Gastrocnemius medialis (tissue), 4 donors: ENCODE results near the gene RASSF10. TPM values are rescaled to one million over a fixed set of nuclear protein-coding genes. Genes with fewer than 3 reads are reported as not detected.

Source experiments
- ATAC-seq, 2 donors: fragments of 150-250 bp; one replicate each; pipeline ENCODE4 v1.9.1; 2016
- DNase-seq, 2 donors: peaks; one replicate each; pipeline ENCODE4 v3.0.0-alpha.2; 2019
- H3K27ac ChIP-seq, 4 donors: fragments of 200-600 bp; sonication (generic); 1 replicate in 1 of 4; 2 replicates in 3 of 4; pipeline ENCODE4 v1.5.1; 2016 to 2018; ENCODE audit warnings: mild to moderate bottlenecking in 2 of 4, moderate library complexity in 1 of 4
- H3K27me3 ChIP-seq, 3 donors: fragments of 200-600 bp; sonication (generic) in 2 of 3; 1 replicate in 1 of 3; 2 replicates in 2 of 3; pipeline versions ENCODE4 v1.5.1 to v1.6.0; 2016 to 2019; ENCODE audit warnings: mild to moderate bottlenecking in 1 of 3, moderate library complexity in 1 of 3
- H3K36me3 ChIP-seq, 2 donors: fragments of 200-600 bp; sonication (generic) in 1 of 2; one replicate each; pipeline ENCODE4 v1.5.1; 2017 to 2018
- H3K4me1 ChIP-seq, 2 donors: fragments of 200-600 bp; sonication (generic) in 1 of 2; one replicate each; pipeline ENCODE4 v1.5.1; 2016 to 2017; ENCODE audit warnings: mild to moderate bottlenecking in 2 of 2
- H3K4me3 ChIP-seq, 4 donors: fragments of 200-600 bp; sonication (generic) in 3 of 4; 1 replicate in 1 of 4; 2 replicates in 3 of 4; pipeline ENCODE4 v1.5.1; 2016 to 2019; ENCODE audit warnings: mild to moderate bottlenecking in 2 of 4
- H3K9me3 ChIP-seq, 3 donors: fragments of 200-600 bp; sonication (generic) in 2 of 3; 1 replicate in 1 of 3; 2 replicates in 2 of 3; pipeline ENCODE4 v1.5.1; 2016 to 2019
- CTCF ChIP-seq, 5 experiments: fragments of 450-650 bp in 3 of 5; fragments of 200-600 bp in 2 of 5; sonication (generic) in 2 of 5; IDR thresholded peaks in 4 of 5; conservative IDR thresholded peaks in 1 of 5; 1 replicate in 4 of 5; 2 replicates in 1 of 5; pipeline ENCODE4 v1.5.1; 2016 to 2019; ENCODE audit warnings: antibody characterized with exemption in 5 of 5, mild to moderate bottlenecking in 3 of 5, moderate library complexity in 3 of 5
- POLR2A ChIP-seq, 2 donors: fragments of 450-650 bp; IDR thresholded peaks; one replicate each; pipeline ENCODE4 v1.6.1; 2017; ENCODE audit warnings: antibody characterized with exemption in 2 of 2, mild to moderate bottlenecking in 2 of 2, moderate library complexity in 2 of 2
- in situ Hi-C, 4 donors: fragments of 200-750 bp; cut with MboI; loops; one replicate each; pipeline versions ENCODE4 v1.15.0 to v1.8.0; 2017; ENCODE audit warnings: low sequenced_read_pairs in 4 of 4
- intact Hi-C: fragments of 100-400 bp; cut with DNase I; formaldehyde crosslinking; loops from one replicate; pipeline ENCODE4 v1.15.1; 2023; ENCODE audit warnings: low total_unique reads
- total RNA-seq, 4 donors: library from RNA; depleted of rRNA; stranded (reverse); fragments of >200 nt; gene quantifications; one replicate each; pipeline versions ENCODE4 v1.1.0 to v1.2.3, GENCODE V29; 2016

RASSF10 gene
- total RNA-seq, 4 donors from 2014 or later, result 0.11 to 0.62 (median 0.25) TPM; not detected in 1

- no peaks in the 10 kb centered on the region for H3K27me3 ChIP-seq
- ATAC-seq, result no peak
- no peaks in the 10 kb centered on the region for H3K4me1 ChIP-seq
- in situ Hi-C loops (no loop called here), intact Hi-C loops (no loop called here)
- H3K4me3 ChIP-seq, result no peak overlapping the region
- TF ChIP-seq POLR2A (IDR thresholded peaks at IDR 0.05), result no peak
- TF ChIP-seq CTCF (IDR thresholded peaks at IDR 0.05 in 4 of 5, conservative IDR thresholded peaks at IDR 0.05 in 1 of 5), result no peak
- DNase-seq, result no peak
- H3K27ac ChIP-seq, result no peak overlapping the region
- H3K9me3 ChIP-seq, result no peaks in the 10 kb centered on the region
- no peaks in the 10 kb centered on the region for H3K36me3 ChIP-seq
These were observed 29.0 kb upstream of the RASSF10 start for GRCh38 chr11:12979928-12980689.

- in situ Hi-C loops, result no loop called here
These were observed 27.2 kb upstream of the RASSF10 start for GRCh38 chr11:12981676-12982522.

GRCh38 chr11:12983336-12983735 is 25.8 kb upstream of the RASSF10 start:
- intact Hi-C loops, result no loop called here
- H3K27ac ChIP-seq, result no peak overlapping the region
- in situ Hi-C loops, result no loop called here
- H3K27me3 ChIP-seq, result peaks cover 0 to 2% (median 0%) of the 10 kb centered on the region in 3 donors
- ATAC-seq (no peak), DNase-seq (no peak)
- no peaks in the 10 kb centered on the region for H3K9me3 ChIP-seq
- TF ChIP-seq POLR2A (IDR thresholded peaks at IDR 0.05) (no peak), CTCF (IDR thresholded peaks at IDR 0.05 in 4 of 5, conservative IDR thresholded peaks at IDR 0.05 in 1 of 5) (no peak)
- no peaks in the 10 kb centered on the region for H3K36me3 ChIP-seq
- no peak overlapping the region for H3K4me3 ChIP-seq
- H3K4me1 ChIP-seq, result no peaks in the 10 kb centered on the region

More at GRCh38 chr11:12981676-12982522, 27.2 kb upstream of the RASSF10 start:
- H3K36me3 ChIP-seq, result no peaks in the 10 kb centered on the region
- TF ChIP-seq CTCF (IDR thresholded peaks at IDR 0.05 in 4 of 5, conservative IDR thresholded peaks at IDR 0.05 in 1 of 5), result no peak
- TF ChIP-seq POLR2A (IDR thresholded peaks at IDR 0.05), result no peak
- no peaks in the 10 kb centered on the region for H3K4me1 ChIP-seq
- no peaks in the 10 kb centered on the region for H3K9me3 ChIP-seq
- intact Hi-C loops, result no loop called here
- no peak for ATAC-seq
- H3K4me3 ChIP-seq, result no peak overlapping the region
- no peak overlapping the region for H3K27ac ChIP-seq
- H3K27me3 ChIP-seq, result no peaks in the 10 kb centered on the region
- DNase-seq, result no peak

GRCh38 chr11:12986194-12986898 is 22.8 kb upstream of the RASSF10 start:
- intact Hi-C loops (no loop called here), in situ Hi-C loops (no loop called here)
- no peak overlapping the region for H3K27ac ChIP-seq
- no peak overlapping the region for H3K4me3 ChIP-seq
- ATAC-seq (no peak), DNase-seq (no peak)
- peaks cover 0 to 2% (median 0%) of the 10 kb centered on the region in 3 donors for H3K27me3 ChIP-seq
- H3K36me3 ChIP-seq, result no peaks in the 10 kb centered on the region
- no peaks in the 10 kb centered on the region for H3K9me3 ChIP-seq
- TF ChIP-seq CTCF (IDR thresholded peaks at IDR 0.05 in 4 of 5, conservative IDR thresholded peaks at IDR 0.05 in 1 of 5), result no peak
- no peak for TF ChIP-seq POLR2A (IDR thresholded peaks at IDR 0.05)
- no peaks in the 10 kb centered on the region for H3K4me1 ChIP-seq
